Loucy (cell line): ENCODE results near the gene MAGEA6.

ENCODE experiments used
- EZH2phosphoT487 ChIP-seq: fragments of 200-600 bp; IDR thresholded peaks from 2 replicates; pipeline ENCODE4 v1.6.1; 2018; ENCODE audit warnings: antibody characterized with exemption, mild to moderate bottlenecking, moderate library complexity, borderline replicate concordance
- TF ChIP-seq, protein P1 (sequence below): fragments of 200-600 bp; sonication (generic); conservative IDR thresholded peaks from 2 replicates; pipeline ENCODE4 v1.5.1; 2014; ENCODE audit warnings: mild to moderate bottlenecking, antibody characterized with exemption, low read length

DNA sequence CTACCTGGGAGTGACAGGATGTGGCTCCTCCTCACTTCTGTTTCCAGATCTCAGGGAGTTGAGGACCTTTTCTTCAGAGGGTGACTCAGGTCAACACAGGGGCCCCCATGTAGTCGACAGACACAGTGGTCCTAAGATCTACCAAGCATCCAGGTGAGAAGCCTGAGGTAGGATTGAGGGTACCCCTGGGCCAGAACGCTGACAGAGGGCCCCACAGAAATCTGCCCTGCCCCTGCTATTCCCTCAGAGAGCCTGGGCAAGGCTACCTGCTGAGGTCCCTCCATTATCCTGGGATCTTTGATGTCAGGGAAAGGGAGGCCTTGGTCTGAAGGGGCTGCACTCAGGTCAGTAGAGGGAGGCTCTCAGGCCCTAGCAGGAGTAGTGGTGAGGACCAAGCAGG, 34.4 kb downstream of the MAGEA6 start:
- TF ChIP-seq, protein P1, sequence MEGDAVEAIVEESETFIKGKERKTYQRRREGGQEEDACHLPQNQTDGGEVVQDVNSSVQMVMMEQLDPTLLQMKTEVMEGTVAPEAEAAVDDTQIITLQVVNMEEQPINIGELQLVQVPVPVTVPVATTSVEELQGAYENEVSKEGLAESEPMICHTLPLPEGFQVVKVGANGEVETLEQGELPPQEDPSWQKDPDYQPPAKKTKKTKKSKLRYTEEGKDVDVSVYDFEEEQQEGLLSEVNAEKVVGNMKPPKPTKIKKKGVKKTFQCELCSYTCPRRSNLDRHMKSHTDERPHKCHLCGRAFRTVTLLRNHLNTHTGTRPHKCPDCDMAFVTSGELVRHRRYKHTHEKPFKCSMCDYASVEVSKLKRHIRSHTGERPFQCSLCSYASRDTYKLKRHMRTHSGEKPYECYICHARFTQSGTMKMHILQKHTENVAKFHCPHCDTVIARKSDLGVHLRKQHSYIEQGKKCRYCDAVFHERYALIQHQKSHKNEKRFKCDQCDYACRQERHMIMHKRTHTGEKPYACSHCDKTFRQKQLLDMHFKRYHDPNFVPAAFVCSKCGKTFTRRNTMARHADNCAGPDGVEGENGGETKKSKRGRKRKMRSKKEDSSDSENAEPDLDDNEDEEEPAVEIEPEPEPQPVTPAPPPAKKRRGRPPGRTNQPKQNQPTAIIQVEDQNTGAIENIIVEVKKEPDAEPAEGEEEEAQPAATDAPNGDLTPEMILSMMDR = no peak
- TF ChIP-seq EZH2phosphoT487 = no peak
